Heart left ventricle (tissue), 16 donors: ENCODE data around the gene ACTN2. TPM values are rescaled to one million over a fixed set of nuclear protein-coding genes. Genes with fewer than 3 reads are reported as not detected.

Source experiments
- ATAC-seq, 4 donors: fragments of 200-7000 bp; cut with Tn5 transposase; one replicate each; pipeline ENCODE4 v1.9.1; 2020 to 2022; ENCODE audit warnings: moderate library complexity in 4 of 4, mild to moderate bottlenecking in 3 of 4, moderate number of reproducible peaks in 1 of 4
- DNase-seq, 5 donors: peaks; one replicate each; pipeline ENCODE4 v3.0.0-alpha.2; 2020
- H3K27ac ChIP-seq, 12 donors: fragments of 200-600 bp; sonication (generic) in 4 of 12; one replicate each; pipeline versions ENCODE4 v1.5.0 to v1.8.0; 2016 to 2022; ENCODE audit warnings: mild to moderate bottlenecking in 2 of 12
- H3K27me3 ChIP-seq, 9 donors: fragments of 200-600 bp; sonication (generic) in 2 of 9; one replicate each; pipeline versions ENCODE4 v1.5.1 to v1.8.0; 2016 to 2022; ENCODE audit warnings: mild to moderate bottlenecking in 3 of 9
- H3K36me3 ChIP-seq, 9 donors: fragments of 200-600 bp; sonication (generic) in 2 of 9; one replicate each; pipeline versions ENCODE4 v1.5.0 to v1.8.0; 2018 to 2022; ENCODE audit warnings: mild to moderate bottlenecking in 2 of 9
- H3K4me1 ChIP-seq, 12 donors: fragments of 200-600 bp; sonication (generic) in 4 of 12; one replicate each; pipeline versions ENCODE4 v1.5.0 to v1.8.0; 2016 to 2022; ENCODE audit warnings: mild to moderate bottlenecking in 3 of 12
- H3K4me3 ChIP-seq, 12 donors: fragments of 200-600 bp; sonication (generic) in 4 of 12; one replicate each; pipeline versions ENCODE4 v1.5.0 to v1.8.0; 2017 to 2022; ENCODE audit warnings: mild to moderate bottlenecking in 9 of 12, moderate library complexity in 4 of 12
- H3K9me3 ChIP-seq, 12 donors: fragments of 200-600 bp; sonication (generic) in 4 of 12; one replicate each; pipeline versions ENCODE4 v1.5.0 to v1.8.0; 2016 to 2022; ENCODE audit warnings: mild to moderate bottlenecking in 1 of 12
- POLR2A ChIP-seq, 2 donors: fragments of 450-650 bp; IDR thresholded peaks; one replicate each; pipeline ENCODE4 v1.6.1; 2017; ENCODE audit warnings: antibody characterized with exemption in 2 of 2, mild to moderate bottlenecking in 2 of 2, moderate library complexity in 2 of 2
- WGBS, 4 donors: extraction: QIAGEN DNeasy Blood & Tissue Kit in 2 of 4; methylation state at CpG; one replicate each; pipeline versions ENCODE4 v1.1.5 to v1.1.7; 2013 to 2018; 5-methylcytosine and 5-hydroxymethylcytosine counted together
- intact Hi-C, 10 donors: fragments of 100-400 bp; cut with DNase I; formaldehyde crosslinking; loops; one replicate each; pipeline versions ENCODE4 v1.11.1 to v1.14.2; 2022
- polyA plus RNA-seq, 2 donors: library from polyadenylated mRNA; stranded (reverse); fragments of 200-250 nt; gene quantifications; one replicate each; pipeline ENCODE4 v1.2.3, GENCODE V29; 2013
- total RNA-seq, 9 donors: library from RNA; depleted of rRNA in 2 of 9; stranded (reverse); fragments of >200 nt in 2 of 9; fragmentation: NEBNext Ultra II Directional in 3 of 9; extraction: Animal tissue kit (Norgen Biotek cat#: 25700) in 3 of 9; gene quantifications; one replicate each; pipeline versions ENCODE4 v1.1.0 to v1.2.4, GENCODE V29; 2016 to 2023
- TF ChIP-seq, protein P1 (sequence below), 12 donors: fragments of 200-600 bp; sonication (generic) in 4 of 12; IDR thresholded peaks; one replicate each; pipeline versions ENCODE4 v1.5.0 to v1.8.0; 2018 to 2022; ENCODE audit warnings: antibody characterized with exemption in 12 of 12, mild to moderate bottlenecking in 5 of 12
- donor health status: ischemic (EF 13 %, LVEDD 7.1; RV severe dilation, severe dysfunction).
- donor health status: healthy with polysubstance abuse.
- donor health status: DM: no; HTN: yes; CAD: no.
- donor health status: DM: no; HTN: no; CAD: no.
- donor health status: ischemic (EF 25% LVEDD 6.9; RV normal size, moderate dysfunction).
- donor health status: ischemic (EF 25% LVEDD 5.7; RV mildly dilated, moderate dysfunction).
- donor health status: healthy.
- donor health status: DM: yes; HTN: yes; CAD: no.
- donor health status: ischemic (EF 35%, LVEDD 5.7; RV mildly dilated, moderate dysfunction).
- donor health status: nonischemic (EF 11% LVEDD 7.7; RV severe dilation, severe dysfunction).
- donor health status: DM: yes; HTN: yes; CAD: no.
- donor health status: PGD.
- donor health status: ischemic (EF 29% LVEDD 5.4; RV normal size, mild dysfunction).
- donor health status: nonischemic (EF 23%, LVEDD 6.1; RV moderate dilation, normal function).

Gene ACTN2
- total and polyA plus RNA-seq, 11 donors, result 1,024 to 4,007 (median 2,848) TPM

DNA sequence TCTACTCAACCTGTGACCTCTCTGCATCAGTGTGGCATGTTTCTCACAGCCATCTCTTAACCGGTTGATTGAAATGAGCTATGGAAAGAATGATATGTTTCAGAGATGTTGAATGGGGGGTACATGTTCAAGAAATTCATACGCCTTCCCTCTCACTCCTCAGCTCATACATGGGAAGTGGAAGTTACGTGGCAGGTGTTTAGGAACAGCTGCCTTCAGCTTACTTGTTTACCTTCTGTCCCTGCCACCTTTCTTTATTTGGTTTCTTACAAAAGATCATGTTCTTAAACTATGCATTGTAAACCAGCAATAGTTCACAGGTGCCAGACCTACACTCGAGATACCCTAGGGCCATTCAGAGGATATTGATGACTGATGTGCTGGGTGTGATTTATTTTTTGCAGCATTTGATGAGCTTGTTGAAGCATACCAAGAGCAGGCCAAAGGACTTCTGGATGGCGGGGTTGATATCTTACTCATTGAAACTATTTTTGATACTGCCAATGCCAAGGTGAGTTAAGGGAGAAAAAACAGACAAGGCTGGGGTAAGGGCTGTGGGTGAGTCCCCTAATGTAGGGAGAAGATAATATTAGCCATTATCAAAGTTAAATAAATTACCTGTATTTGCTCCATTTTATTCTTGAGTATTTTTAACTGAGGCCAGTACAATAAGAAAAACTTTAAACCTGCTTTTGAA, 126.2 kb downstream of the ACTN2 start:
- ATAC-seq (peak in 1 of 4 donors; percentile 31), DNase-seq (no peak)
- Histone ChIP-seq H3K4me1 (peaks cover 0 to 25% (median 11%) of the 10 kb centered on the region in 12 donors), H3K27me3 (no peaks in the 10 kb centered on the region), H3K4me3 (no peak overlapping the region), H3K36me3 (peaks cover 0 to 100% (median 97%) of the 10 kb centered on the region in 9 donors), H3K27ac (no peak overlapping the region), H3K9me3 (no peaks in the 10 kb centered on the region)
- intact Hi-C loops, result no loop called here
- 61 to 72% (median 69%) methylated on average over 5 of the region's 5 CpGs for WGBS, 4 donors
- TF ChIP-seq, protein P1, sequence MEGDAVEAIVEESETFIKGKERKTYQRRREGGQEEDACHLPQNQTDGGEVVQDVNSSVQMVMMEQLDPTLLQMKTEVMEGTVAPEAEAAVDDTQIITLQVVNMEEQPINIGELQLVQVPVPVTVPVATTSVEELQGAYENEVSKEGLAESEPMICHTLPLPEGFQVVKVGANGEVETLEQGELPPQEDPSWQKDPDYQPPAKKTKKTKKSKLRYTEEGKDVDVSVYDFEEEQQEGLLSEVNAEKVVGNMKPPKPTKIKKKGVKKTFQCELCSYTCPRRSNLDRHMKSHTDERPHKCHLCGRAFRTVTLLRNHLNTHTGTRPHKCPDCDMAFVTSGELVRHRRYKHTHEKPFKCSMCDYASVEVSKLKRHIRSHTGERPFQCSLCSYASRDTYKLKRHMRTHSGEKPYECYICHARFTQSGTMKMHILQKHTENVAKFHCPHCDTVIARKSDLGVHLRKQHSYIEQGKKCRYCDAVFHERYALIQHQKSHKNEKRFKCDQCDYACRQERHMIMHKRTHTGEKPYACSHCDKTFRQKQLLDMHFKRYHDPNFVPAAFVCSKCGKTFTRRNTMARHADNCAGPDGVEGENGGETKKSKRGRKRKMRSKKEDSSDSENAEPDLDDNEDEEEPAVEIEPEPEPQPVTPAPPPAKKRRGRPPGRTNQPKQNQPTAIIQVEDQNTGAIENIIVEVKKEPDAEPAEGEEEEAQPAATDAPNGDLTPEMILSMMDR (IDR thresholded peaks at IDR 0.05), result no peak
- no peak for TF ChIP-seq POLR2A (IDR thresholded peaks at IDR 0.05)

Other genes starting within 250 kb of the ACTN2 start
- 100 to 1,000 TPM in 4 of 9 donors, 10 to 100 TPM in 5; 69.3 to 114 (median 94.8) TPM for gene LGALS8, start 162.5 kb upstream of the ACTN2 start, total RNA-seq
- gene LGALS8, start 162.5 kb upstream of the ACTN2 start, polyA plus RNA-seq, result 10 to 100 TPM; 45.3 to 83.2 TPM
- 10 to 100 TPM in 5 of 9 donors, 1 to 10 TPM in 4; 6.6 to 17.2 (median 11.8) TPM for gene HEATR1, start 82.0 kb upstream of the ACTN2 start, total RNA-seq
- gene HEATR1, start 82.0 kb upstream of the ACTN2 start, polyA plus RNA-seq, result 1 to 10 TPM; 2.4 to 8.3 TPM
- 10 to 100 TPM; 30.8 to 84.2 (median 51.4) TPM for gene MTR, start 108.8 kb downstream of the ACTN2 start, total RNA-seq
- 10 to 100 TPM; 11.8 to 12.8 TPM for gene MTR, start 108.8 kb downstream of the ACTN2 start, polyA plus RNA-seq